Thyroid gland (tissue), 4 donors: ENCODE results near the gene IFI44.

Source experiments
- POLR2A ChIP-seq, 2 donors: fragments of 450-650 bp; IDR thresholded peaks; one replicate each; pipeline ENCODE4 v1.6.1; 2017; ENCODE audit warnings: antibody characterized with exemption in 2 of 2, mild to moderate bottlenecking in 2 of 2, moderate library complexity in 1 of 2
- TF ChIP-seq, protein P1 (sequence below), 6 experiments: fragments of 200-600 bp in 3 of 6; fragments of 450-650 bp in 3 of 6; sonication (generic) in 3 of 6; IDR thresholded peaks; one replicate each; pipeline ENCODE4 v1.5.1; 2016 to 2019; ENCODE audit warnings: antibody characterized with exemption in 6 of 6, mild to moderate bottlenecking in 2 of 6, inconsistent platforms in 1 of 6, moderate library complexity in 1 of 6

DNA sequence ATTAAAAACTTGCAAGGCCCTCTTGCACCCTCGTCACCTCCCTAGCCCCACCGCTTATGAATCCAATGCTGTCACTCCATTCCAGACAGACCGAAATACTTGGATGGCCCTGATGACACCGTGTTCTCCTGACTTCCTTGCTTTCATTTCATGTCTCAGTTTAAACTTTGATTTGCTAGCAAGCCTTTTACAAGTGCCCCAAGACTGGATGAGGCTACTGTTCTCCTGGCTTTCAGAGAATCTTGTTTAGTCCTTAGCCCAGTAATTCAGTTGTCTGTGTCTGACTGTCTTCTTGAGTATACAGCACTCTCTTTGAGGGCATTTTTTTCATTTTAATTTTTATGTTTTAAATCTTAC, 30.2 kb upstream of the IFI44 start:
- TF ChIP-seq, protein P1, sequence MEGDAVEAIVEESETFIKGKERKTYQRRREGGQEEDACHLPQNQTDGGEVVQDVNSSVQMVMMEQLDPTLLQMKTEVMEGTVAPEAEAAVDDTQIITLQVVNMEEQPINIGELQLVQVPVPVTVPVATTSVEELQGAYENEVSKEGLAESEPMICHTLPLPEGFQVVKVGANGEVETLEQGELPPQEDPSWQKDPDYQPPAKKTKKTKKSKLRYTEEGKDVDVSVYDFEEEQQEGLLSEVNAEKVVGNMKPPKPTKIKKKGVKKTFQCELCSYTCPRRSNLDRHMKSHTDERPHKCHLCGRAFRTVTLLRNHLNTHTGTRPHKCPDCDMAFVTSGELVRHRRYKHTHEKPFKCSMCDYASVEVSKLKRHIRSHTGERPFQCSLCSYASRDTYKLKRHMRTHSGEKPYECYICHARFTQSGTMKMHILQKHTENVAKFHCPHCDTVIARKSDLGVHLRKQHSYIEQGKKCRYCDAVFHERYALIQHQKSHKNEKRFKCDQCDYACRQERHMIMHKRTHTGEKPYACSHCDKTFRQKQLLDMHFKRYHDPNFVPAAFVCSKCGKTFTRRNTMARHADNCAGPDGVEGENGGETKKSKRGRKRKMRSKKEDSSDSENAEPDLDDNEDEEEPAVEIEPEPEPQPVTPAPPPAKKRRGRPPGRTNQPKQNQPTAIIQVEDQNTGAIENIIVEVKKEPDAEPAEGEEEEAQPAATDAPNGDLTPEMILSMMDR (IDR thresholded peaks at IDR 0.05), result no peak
- no peak for TF ChIP-seq POLR2A (IDR thresholded peaks at IDR 0.05)
